K562 (cell line): ENCODE measurements around the gene MYO1F. TPM values are rescaled to one million over a fixed set of nuclear protein-coding genes. Genes with fewer than 3 reads are reported as not detected.

Experiments
- AFF4 ChIP-seq: sonication (generic); formaldehyde crosslinking; IDR thresholded peaks from 2 replicates; pipeline ENCODE4 v1.8.0; 2023; ENCODE audit warnings: mild to moderate bottlenecking, missing genetic modification reagents
- ATF7 ChIP-seq: fragments of 450-650 bp; IDR thresholded peaks from 2 replicates; pipeline ENCODE4 v1.7.1; 2014; ENCODE audit warnings: mild to moderate bottlenecking, moderate library complexity
- CBX3 ChIP-seq, 2 experiments: IDR thresholded peaks; 1 replicate in 1 of 2; 2 replicates in 1 of 2; pipeline ENCODE4 v1.6.1; 2012; ENCODE audit warnings: inconsistent platforms in 2 of 2, low read length in 2 of 2, borderline replicate concordance in 1 of 2, control low read depth in 1 of 2
- DACH1 ChIP-seq: fragments of 450-650 bp; IDR thresholded peaks from 2 replicates; pipeline ENCODE4 v1.6.1; 2018; ENCODE audit not compliant: partially characterized antibody
- EGR1 ChIP-seq: fragments of 450-650 bp; conservative IDR thresholded peaks from 2 replicates; pipeline ENCODE4 v1.6.1; 2017; ENCODE audit warnings: mild to moderate bottlenecking
- ELF2 ChIP-seq: fragments of 250-450 bp; sonication (Bioruptor Pico); IDR thresholded peaks from 2 replicates; pipeline ENCODE4 v1.5.0; 2021; ENCODE audit warnings: mild to moderate bottlenecking
- ELK1 ChIP-seq: sonication (generic); formaldehyde crosslinking; IDR thresholded peaks from 2 replicates; pipeline ENCODE4 v1.8.1; 2022; ENCODE audit warnings: missing genetic modification reagents
- ETV1 ChIP-seq: fragments of 450-650 bp; conservative IDR thresholded peaks from 2 replicates; pipeline ENCODE4 v1.6.1; 2016; ENCODE audit warnings: missing genetic modification characterization, control low read depth, low read depth, missing compliant biosample characterization
- JUN ChIP-seq, 2 experiments: sonication (generic) in 1 of 2; formaldehyde crosslinking in 1 of 2; IDR thresholded peaks; 2 replicates each; pipeline versions ENCODE4 v1.6.1 to v1.8.0; 2012 to 2022; ENCODE audit warnings: borderline replicate concordance in 2 of 2, mild to moderate bottlenecking in 2 of 2, improper control_type of control experiment in 1 of 2, low read depth in 1 of 2, low read length in 1 of 2, missing genetic modification reagents in 1 of 2
- LARP7 ChIP-seq: fragments of 450-650 bp; IDR thresholded peaks from 2 replicates; pipeline ENCODE4 v1.6.1; 2016
- NFIC ChIP-seq: fragments of 450-650 bp; IDR thresholded peaks from 2 replicates; pipeline ENCODE4 v1.6.1; 2017; ENCODE audit warnings: mild to moderate bottlenecking, inconsistent platforms
- NRF1 ChIP-seq, 2 experiments: fragments of 450-650 bp; IDR thresholded peaks in 1 of 2; conservative IDR thresholded peaks in 1 of 2; 2 replicates each; pipeline ENCODE4 v1.6.1; 2014; ENCODE audit warnings: mild to moderate bottlenecking in 2 of 2
- RFX5 ChIP-seq: IDR thresholded peaks from 2 replicates; pipeline ENCODE4 v1.6.1; 2011; ENCODE audit warnings: low read depth, mild to moderate bottlenecking, improper control_type of control experiment, low read length
- SMAD2 ChIP-seq: fragments of 150-350 bp; IDR thresholded peaks from 2 replicates; pipeline ENCODE4 v1.6.1; 2014; ENCODE audit warnings: low read depth, mild to moderate bottlenecking, low read length
- SMARCA5 ChIP-seq: fragments of 450-650 bp; IDR thresholded peaks from 2 replicates; pipeline ENCODE4 v1.6.1; 2016
- TAF1 ChIP-seq: IDR thresholded peaks from 2 replicates; pipeline ENCODE4 v1.6.1; 2011; ENCODE audit warnings: mild to moderate bottlenecking, low read length, moderate library complexity; ENCODE audit not compliant: insufficient read depth, control insufficient read depth, severe bottlenecking; ENCODE audit errors: extremely low read depth
- ZBTB8A ChIP-seq: fragments of 450-650 bp; IDR thresholded peaks from 2 replicates; pipeline ENCODE4 v1.6.1; 2018; ENCODE audit warnings: mild to moderate bottlenecking, moderate library complexity; ENCODE audit not compliant: partially characterized antibody
- ZNF184 ChIP-seq: sonication (generic); formaldehyde crosslinking; IDR thresholded peaks from 2 replicates; pipeline ENCODE4 v1.5.0; 2020; ENCODE audit warnings: missing genetic modification reagents
- ZNF655 ChIP-seq: fragments of 250-450 bp; sonication (Bioruptor Pico); IDR thresholded peaks from 2 replicates; pipeline ENCODE4 v1.5.0; 2021
- polyA plus RNA-seq, 8 experiments: library from polyadenylated mRNA; depleted of rRNA in 4 of 8; stranded (reverse) in 5 of 8; unstranded in 3 of 8; fragments of >200 nt; fragmentation: Nextera tagmentation in 2 of 8; fragmentation: Illumina TruSeq in 1 of 8; extraction: Ambion mirVana in 2 of 8; extraction: Trizol in 1 of 8; gene quantifications; 2 replicates each; pipeline versions ENCODE4 v1.2.1 to v1.2.3, GENCODE V29; 2011 to 2014; ENCODE audit warnings: inconsistent platforms in 1 of 8, missing spikeins in 1 of 8
- total RNA-seq, 7 experiments: library from RNA; depleted of rRNA in 6 of 7; stranded (reverse); fragments of >200 nt in 6 of 7; fragmentation: Illumina TruSeq in 2 of 7; extraction: Trizol in 2 of 7; gene quantifications; 2 replicates each; pipeline versions ENCODE4 v1.2.1 to v1.2.3, GENCODE V29; 2011 to 2021; ENCODE audit warnings: low replicate concordance in 1 of 7
- TF ChIP-seq, protein P1 (sequence below): fragments of 450-650 bp; IDR thresholded peaks from 2 replicates; pipeline ENCODE4 v1.6.1; 2016; ENCODE audit warnings: mild to moderate bottlenecking

MYO1F gene
- total and polyA plus RNA-seq, 9 of the 15 experiments (the other 6 are each of a cell fraction or from before 2014, with no cell fraction given), result 0.78 to 9.4 (median 4.3) TPM

- TF ChIP-seq ELF2 (CRISPR knock-in tag) (no peak; the same call in 1 of the 2 replicates), ETV1 (no peak; the same call in 1 of the 2 replicates), CBX3 (IDR thresholded peaks at IDR 0.05; ENCODE audit: borderline replicate concordance in 1 of 2, low read length in 2 of 2) (peak in 1 of 2 experiments; percentile 29; a peak in 1 of 3 replicates), ATF7 (peak; percentile 57), ZNF655 (CRISPR knock-in tag) (no peak), ZNF184 (CRISPR knock-in tag) (no peak), TAF1 (peak; percentile 39), ZBTB8A (no peak), AFF4 (CRISPR knock-in tag) (no peak), LARP7 (no peak), SMAD2 (no peak), JUN (IDR thresholded peaks at IDR 0.05; ENCODE audit: borderline replicate concordance, low read depth, low read length) (no peak), JUN (CRISPR knock-in tag; IDR thresholded peaks at IDR 0.05; ENCODE audit: borderline replicate concordance) (no peak), SMARCA5 (no peak), RFX5 (no peak), NFIC (no peak), DACH1 (no peak), EGR1 (peak; percentile 86), NRF1 (conservative IDR thresholded peaks at IDR 0.05 in 1 of 2, IDR thresholded peaks at IDR 0.05 in 1 of 2) (peak; percentile 51 to 54), ELK1 (no peak)
- TF ChIP-seq, protein P1, sequence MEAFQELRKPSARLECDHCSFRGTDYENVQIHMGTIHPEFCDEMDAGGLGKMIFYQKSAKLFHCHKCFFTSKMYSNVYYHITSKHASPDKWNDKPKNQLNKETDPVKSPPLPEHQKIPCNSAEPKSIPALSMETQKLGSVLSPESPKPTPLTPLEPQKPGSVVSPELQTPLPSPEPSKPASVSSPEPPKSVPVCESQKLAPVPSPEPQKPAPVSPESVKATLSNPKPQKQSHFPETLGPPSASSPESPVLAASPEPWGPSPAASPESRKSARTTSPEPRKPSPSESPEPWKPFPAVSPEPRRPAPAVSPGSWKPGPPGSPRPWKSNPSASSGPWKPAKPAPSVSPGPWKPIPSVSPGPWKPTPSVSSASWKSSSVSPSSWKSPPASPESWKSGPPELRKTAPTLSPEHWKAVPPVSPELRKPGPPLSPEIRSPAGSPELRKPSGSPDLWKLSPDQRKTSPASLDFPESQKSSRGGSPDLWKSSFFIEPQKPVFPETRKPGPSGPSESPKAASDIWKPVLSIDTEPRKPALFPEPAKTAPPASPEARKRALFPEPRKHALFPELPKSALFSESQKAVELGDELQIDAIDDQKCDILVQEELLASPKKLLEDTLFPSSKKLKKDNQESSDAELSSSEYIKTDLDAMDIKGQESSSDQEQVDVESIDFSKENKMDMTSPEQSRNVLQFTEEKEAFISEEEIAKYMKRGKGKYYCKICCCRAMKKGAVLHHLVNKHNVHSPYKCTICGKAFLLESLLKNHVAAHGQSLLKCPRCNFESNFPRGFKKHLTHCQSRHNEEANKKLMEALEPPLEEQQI, result no peak
These were observed 71.4 kb downstream of the MYO1F start (continued) for GRCh38 chr19:8505680-8506401.
